Neural cell (in vitro differentiated cells): Measurements from ENCODE around the gene DDX1. TPM values are rescaled to one million over a fixed set of nuclear protein-coding genes. Genes with fewer than 3 reads are reported as not detected.

ENCODE experiments used
- H2AFZ ChIP-seq: fragments of 200-600, 300-800 bp; sonication (generic), shearing (Covaris generic); 2 replicates; pipeline ENCODE4 v1.6.0; 2014; ENCODE audit warnings: low read depth, mild to moderate bottlenecking, antibody characterized with exemption, low read length, moderate library complexity
- H3F3A ChIP-seq: fragments of 200-600 bp; shearing (Covaris generic); 2 replicates; pipeline ENCODE4 v1.6.1; 2016; ENCODE audit warnings: mild to moderate bottlenecking, moderate library complexity, mixed read lengths, antibody characterized with exemption, low read length; ENCODE audit not compliant: insufficient read depth, poor library complexity, severe bottlenecking
- H3K27ac ChIP-seq: fragments of 200-600, 300-800 bp; sonication (generic), shearing (Covaris generic); 2 replicates; pipeline ENCODE4 v1.5.1; 2014; ENCODE audit warnings: mild to moderate bottlenecking, low read length, moderate library complexity
- H3K27me3 ChIP-seq: fragments of 300-800, 200-600 bp; sonication (generic), shearing (Covaris generic); 2 replicates; pipeline ENCODE4 v1.6.0; 2014; ENCODE audit warnings: mild to moderate bottlenecking, low read depth, low read length, moderate library complexity; ENCODE audit not compliant: insufficient read depth
- H3K36me3 ChIP-seq: fragments of 300-800, 200-600 bp; sonication (generic), shearing (Covaris generic); 2 replicates; pipeline ENCODE4 v1.5.1; 2014; ENCODE audit warnings: mild to moderate bottlenecking, antibody characterized with exemption, low read length, moderate library complexity; ENCODE audit not compliant: insufficient read depth
- H3K4me2 ChIP-seq: fragments of 300-800, 200-600 bp; sonication (generic), shearing (Covaris generic); 2 replicates; pipeline ENCODE4 v1.6.0; 2014; ENCODE audit warnings: mild to moderate bottlenecking, low read length
- H3K4me3 ChIP-seq: fragments of 300-800, 200-600 bp; sonication (generic), shearing (Covaris generic); 2 replicates; pipeline ENCODE4 v1.5.1; 2014; ENCODE audit warnings: mild to moderate bottlenecking, low read length, moderate library complexity
- H3K79me2 ChIP-seq: fragments of 200-600 bp; shearing (Covaris generic); replicated peaks from 2 replicates; pipeline ENCODE4 v1.6.0; 2014; ENCODE audit warnings: mild to moderate bottlenecking, low read length, moderate library complexity; ENCODE audit not compliant: insufficient read depth
- H3K9ac ChIP-seq: fragments of 300-800, 200-600 bp; sonication (generic), shearing (Covaris generic); 2 replicates; pipeline ENCODE4 v1.6.1; 2016; ENCODE audit warnings: mild to moderate bottlenecking, low read length, mixed read lengths
- H3K9me2 ChIP-seq: fragments of 200-600 bp; shearing (Covaris generic); 2 replicates; pipeline ENCODE4 v1.6.1; 2016; ENCODE audit warnings: mild to moderate bottlenecking, low read length, mixed read lengths; ENCODE audit not compliant: insufficient read depth
- H3K9me3 ChIP-seq: fragments of 200-600, 300-800 bp; sonication (generic), shearing (Covaris generic); 2 replicates; pipeline ENCODE4 v1.6.1; 2016; ENCODE audit warnings: mild to moderate bottlenecking, mixed run types, low read length, moderate library complexity, mixed read lengths
- H4K20me1 ChIP-seq: fragments of 200-600 bp; shearing (Covaris generic); 2 replicates; pipeline ENCODE4 v1.6.1; 2016; ENCODE audit warnings: mild to moderate bottlenecking, mixed run types; ENCODE audit not compliant: insufficient read depth
- EP300 ChIP-seq: fragments of 450-650 bp; conservative IDR thresholded peaks from 2 replicates; pipeline ENCODE4 v1.6.1; 2014; ENCODE audit warnings: antibody characterized with exemption, mild to moderate bottlenecking, moderate library complexity; ENCODE audit not compliant: poor library complexity, severe bottlenecking
- EZH2 ChIP-seq: fragments of 200-600, 300-800 bp; shearing (Covaris generic), sonication (generic); IDR thresholded peaks from 2 replicates; pipeline ENCODE4 v1.6.1; 2014; ENCODE audit warnings: antibody characterized with exemption, low read length, borderline replicate concordance, mild to moderate bottlenecking; ENCODE audit not compliant: insufficient read depth, poor library complexity, severe bottlenecking
- MXI1 ChIP-seq: fragments of 450-650 bp; conservative IDR thresholded peaks from 2 replicates; pipeline ENCODE4 v1.6.1; 2014; ENCODE audit warnings: antibody characterized with exemption, mild to moderate bottlenecking; ENCODE audit not compliant: poor library complexity, severe bottlenecking
- POLR2AphosphoS5 ChIP-seq: IDR thresholded peaks from 2 replicates; pipeline ENCODE4 v1.6.1; 2012
- RAD21 ChIP-seq: fragments of 450-650 bp; conservative IDR thresholded peaks from 2 replicates; pipeline ENCODE4 v1.6.1; 2014; ENCODE audit warnings: antibody characterized with exemption, mild to moderate bottlenecking, moderate library complexity
- SMC3 ChIP-seq: fragments of 450-650 bp; conservative IDR thresholded peaks from 2 replicates; pipeline ENCODE4 v1.6.1; 2014; ENCODE audit warnings: antibody characterized with exemption, mild to moderate bottlenecking, moderate library complexity; ENCODE audit not compliant: poor library complexity
- TAF1 ChIP-seq: IDR thresholded peaks from 2 replicates; pipeline ENCODE4 v1.6.1; 2012; ENCODE audit warnings: low read depth
- polyA plus RNA-seq: library from polyadenylated mRNA; depleted of rRNA; stranded (reverse); fragments of >200 nt; gene quantifications from 2 replicates; pipeline ENCODE4 v1.2.3, GENCODE V29; 2014
- TF ChIP-seq, protein P1 (sequence below): fragments of 450-650 bp; IDR thresholded peaks from 2 replicates; pipeline ENCODE4 v1.5.1; 2014; ENCODE audit warnings: antibody characterized with exemption, mild to moderate bottlenecking, moderate library complexity; ENCODE audit not compliant: poor library complexity, severe bottlenecking
- TF ChIP-seq, protein P2 (sequence below): IDR thresholded peaks from 2 replicates; pipeline ENCODE4 v1.6.1; 2012; ENCODE audit warnings: borderline replicate concordance

The DDX1 gene
- polyA plus RNA-seq, 1 donor from 2014 or later = 159 TPM

DNA sequence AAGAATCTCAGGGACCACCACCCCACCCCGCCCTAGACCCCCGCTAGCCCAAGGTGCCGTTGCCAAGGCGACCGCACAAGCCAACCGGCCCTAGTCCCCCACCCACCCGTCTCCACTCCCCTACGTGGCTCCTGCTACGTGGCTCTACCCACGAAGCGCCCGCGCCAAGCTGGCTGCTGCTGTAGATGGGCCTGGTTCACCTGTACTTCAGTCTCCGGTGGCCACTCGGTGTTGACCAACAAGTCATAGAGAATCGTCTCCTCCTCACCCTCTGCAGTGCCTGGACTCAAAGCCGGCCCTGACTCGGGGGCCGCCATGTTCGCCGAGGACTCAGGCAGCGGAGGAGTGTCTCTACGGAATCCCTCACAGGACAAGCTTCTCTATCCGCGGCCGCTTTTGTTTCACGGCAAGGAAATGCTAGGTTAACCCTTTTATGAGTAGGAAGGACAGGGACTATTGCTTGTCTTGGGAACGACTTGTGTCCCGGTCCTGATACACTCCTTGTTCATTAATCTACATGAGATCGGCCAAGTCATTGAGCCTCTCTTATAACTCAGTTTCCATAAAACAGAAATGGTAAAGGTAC lies 30.6 kb upstream of the DDX1 start, which contains the start of gene NBAS:
TSS of gene NBAS (minus strand) at position 347 of the 586 bp plus-strand sequence. CDS start at position 317, 30 bp downstream.
- peak within 1 kb of the TSS; percentile 78 for H3K27ac ChIP-seq
- H3K9ac ChIP-seq = peak within 1 kb of the TSS; percentile 76
- H3F3A ChIP-seq = peaks cover 9% of the 10 kb centered on the region
- peak within 1 kb of the TSS; percentile 79 for H3K4me3 ChIP-seq
- H3K9me2 ChIP-seq = no peaks in the 10 kb centered on the region
- H4K20me1 ChIP-seq = no peaks in the 10 kb centered on the region
- H3K79me2 ChIP-seq = peaks cover 26% of the 10 kb centered on the region
- peak within 1 kb of the TSS; percentile 68 for H3K4me2 ChIP-seq
- H3K36me3 ChIP-seq = no peaks in the 10 kb centered on the region
- H3K9me3 ChIP-seq = no peaks in the 10 kb centered on the region
- H2AFZ ChIP-seq = peak within 1 kb of the TSS; percentile 52
- no peaks in the 10 kb centered on the region for H3K27me3 ChIP-seq
- TF ChIP-seq EZH2 (no peak), EP300 (peak; percentile 28), SMC3 (peak; percentile 39), POLR2AphosphoS5 (peak; percentile 69), RAD21 (no peak), MXI1 (peak; percentile 75), TAF1 (peak; percentile 77)
- TF ChIP-seq, protein P1, sequence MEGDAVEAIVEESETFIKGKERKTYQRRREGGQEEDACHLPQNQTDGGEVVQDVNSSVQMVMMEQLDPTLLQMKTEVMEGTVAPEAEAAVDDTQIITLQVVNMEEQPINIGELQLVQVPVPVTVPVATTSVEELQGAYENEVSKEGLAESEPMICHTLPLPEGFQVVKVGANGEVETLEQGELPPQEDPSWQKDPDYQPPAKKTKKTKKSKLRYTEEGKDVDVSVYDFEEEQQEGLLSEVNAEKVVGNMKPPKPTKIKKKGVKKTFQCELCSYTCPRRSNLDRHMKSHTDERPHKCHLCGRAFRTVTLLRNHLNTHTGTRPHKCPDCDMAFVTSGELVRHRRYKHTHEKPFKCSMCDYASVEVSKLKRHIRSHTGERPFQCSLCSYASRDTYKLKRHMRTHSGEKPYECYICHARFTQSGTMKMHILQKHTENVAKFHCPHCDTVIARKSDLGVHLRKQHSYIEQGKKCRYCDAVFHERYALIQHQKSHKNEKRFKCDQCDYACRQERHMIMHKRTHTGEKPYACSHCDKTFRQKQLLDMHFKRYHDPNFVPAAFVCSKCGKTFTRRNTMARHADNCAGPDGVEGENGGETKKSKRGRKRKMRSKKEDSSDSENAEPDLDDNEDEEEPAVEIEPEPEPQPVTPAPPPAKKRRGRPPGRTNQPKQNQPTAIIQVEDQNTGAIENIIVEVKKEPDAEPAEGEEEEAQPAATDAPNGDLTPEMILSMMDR = no peak
- TF ChIP-seq, protein P2, sequence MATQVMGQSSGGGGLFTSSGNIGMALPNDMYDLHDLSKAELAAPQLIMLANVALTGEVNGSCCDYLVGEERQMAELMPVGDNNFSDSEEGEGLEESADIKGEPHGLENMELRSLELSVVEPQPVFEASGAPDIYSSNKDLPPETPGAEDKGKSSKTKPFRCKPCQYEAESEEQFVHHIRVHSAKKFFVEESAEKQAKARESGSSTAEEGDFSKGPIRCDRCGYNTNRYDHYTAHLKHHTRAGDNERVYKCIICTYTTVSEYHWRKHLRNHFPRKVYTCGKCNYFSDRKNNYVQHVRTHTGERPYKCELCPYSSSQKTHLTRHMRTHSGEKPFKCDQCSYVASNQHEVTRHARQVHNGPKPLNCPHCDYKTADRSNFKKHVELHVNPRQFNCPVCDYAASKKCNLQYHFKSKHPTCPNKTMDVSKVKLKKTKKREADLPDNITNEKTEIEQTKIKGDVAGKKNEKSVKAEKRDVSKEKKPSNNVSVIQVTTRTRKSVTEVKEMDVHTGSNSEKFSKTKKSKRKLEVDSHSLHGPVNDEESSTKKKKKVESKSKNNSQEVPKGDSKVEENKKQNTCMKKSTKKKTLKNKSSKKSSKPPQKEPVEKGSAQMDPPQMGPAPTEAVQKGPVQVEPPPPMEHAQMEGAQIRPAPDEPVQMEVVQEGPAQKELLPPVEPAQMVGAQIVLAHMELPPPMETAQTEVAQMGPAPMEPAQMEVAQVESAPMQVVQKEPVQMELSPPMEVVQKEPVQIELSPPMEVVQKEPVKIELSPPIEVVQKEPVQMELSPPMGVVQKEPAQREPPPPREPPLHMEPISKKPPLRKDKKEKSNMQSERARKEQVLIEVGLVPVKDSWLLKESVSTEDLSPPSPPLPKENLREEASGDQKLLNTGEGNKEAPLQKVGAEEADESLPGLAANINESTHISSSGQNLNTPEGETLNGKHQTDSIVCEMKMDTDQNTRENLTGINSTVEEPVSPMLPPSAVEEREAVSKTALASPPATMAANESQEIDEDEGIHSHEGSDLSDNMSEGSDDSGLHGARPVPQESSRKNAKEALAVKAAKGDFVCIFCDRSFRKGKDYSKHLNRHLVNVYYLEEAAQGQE = peak; percentile 97

DNA sequence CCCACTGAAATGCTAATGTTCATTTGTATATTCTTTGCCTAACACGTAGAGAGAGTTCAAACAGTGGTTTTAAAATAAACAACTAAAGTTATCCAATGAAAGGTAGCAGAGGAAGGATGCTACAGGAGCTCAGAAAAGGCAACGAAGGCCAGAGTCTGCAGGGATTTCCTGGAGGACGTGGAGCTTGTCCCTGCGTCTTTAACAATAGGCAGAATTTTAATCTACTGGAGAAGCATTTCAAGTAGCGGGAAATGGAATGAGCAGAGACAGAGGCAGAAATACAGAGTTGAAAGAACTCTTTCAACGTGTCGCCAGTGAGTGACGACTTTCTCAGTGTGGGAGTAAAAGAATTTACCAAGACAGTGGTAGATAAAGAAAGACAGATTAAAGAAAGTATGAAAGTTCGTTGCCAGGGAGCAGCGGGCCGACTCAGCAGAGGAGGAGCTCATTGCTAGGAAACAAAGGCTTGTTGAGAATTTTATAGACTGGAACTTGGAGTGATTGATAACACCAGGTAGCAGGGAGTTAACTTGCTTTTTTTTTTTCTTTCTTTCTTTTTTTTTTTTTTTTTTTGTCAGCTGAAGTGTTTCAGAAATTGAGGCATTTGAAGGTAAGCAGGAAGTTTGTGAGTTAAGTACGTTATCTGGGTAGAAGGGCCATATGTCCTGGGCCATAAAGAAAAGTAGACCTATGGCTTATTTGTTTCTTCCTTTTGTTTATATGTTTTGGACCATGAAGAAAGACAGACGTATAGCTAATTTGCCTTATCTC lies 29.9 kb upstream of the DDX1 start:
- TF ChIP-seq POLR2AphosphoS5 (no peak), SMC3 (peak; percentile 1), EZH2 (no peak), EP300 (no peak), RAD21 (no peak), MXI1 (no peak), TAF1 (no peak)
- TF ChIP-seq, protein P2 = no peak
- TF ChIP-seq, protein P1 = no peak
- Histone ChIP-seq H3K9ac (peak overlapping the region; percentile 76), H3K27me3 (no peaks in the 10 kb centered on the region), H3K9me2 (no peaks in the 10 kb centered on the region), H3K36me3 (no peaks in the 10 kb centered on the region), H3K4me3 (peak overlapping the region; percentile 79), H2AFZ (peak overlapping the region; percentile 41), H3F3A (peaks cover 9% of the 10 kb centered on the region), H3K4me2 (peak overlapping the region; percentile 68), H3K9me3 (no peaks in the 10 kb centered on the region), H3K27ac (peak overlapping the region; percentile 78), H3K79me2 (peaks cover 24% of the 10 kb centered on the region), H4K20me1 (no peaks in the 10 kb centered on the region)
